Gastroesophageal sphincter (tissue), 3 donors: ENCODE data around the gene PHKG2.

Source experiments
- CTCF ChIP-seq, 4 experiments: fragments of 200-600 bp in 2 of 4; fragments of 450-650 bp in 2 of 4; sonication (generic) in 1 of 4; IDR thresholded peaks; one replicate each; pipeline ENCODE4 v1.5.1; 2017 to 2019; ENCODE audit warnings: antibody characterized with exemption in 4 of 4, mild to moderate bottlenecking in 2 of 4, moderate library complexity in 2 of 4
- POLR2AphosphoS5 ChIP-seq: sonication (generic); formaldehyde crosslinking; IDR thresholded peaks from one replicate; pipeline ENCODE4 v1.6.1; 2017; ENCODE audit warnings: antibody characterized with exemption

- peak in 1 of 4 experiments; percentile 3 for TF ChIP-seq CTCF (IDR thresholded peaks at IDR 0.05)
- no peak for TF ChIP-seq POLR2AphosphoS5
Measured at GRCh38 chr16:30761427-30761927, 13.3 kb downstream of the PHKG2 start.
